HG02981 (cell line): ENCODE results near the gene OR1L8.

Source experiments
- ATAC-seq: cut with Tn5 transposase; IDR thresholded peaks from one replicate; pipeline ENCODE4 v1.9.1; 2021; ENCODE audit warnings: mild to moderate bottlenecking, moderate library complexity; ENCODE audit not compliant: unreplicated experiment

OR1L8 gene

GRCh38 chr9:122518841-122519240, 64.3 kb downstream of the OR1L8 start, which contains the start of gene OR1J4:
TSS of gene OR1J4 (plus strand) at chr9:122519141. CDS start at chr9:122519141, 0 bp downstream.
- no peak for ATAC-seq

GRCh38 chr9:122518226-122518625, 65.0 kb downstream of the OR1L8 start:
- ATAC-seq: no peak
